ENCODE results near the gene LRRN4CL. TPM values are rescaled to one million over a fixed set of nuclear protein-coding genes. Genes with fewer than 3 reads are reported as not detected.

LRRN4CL gene
- total RNA-seq, 1 donor from 2014 or later, result 0.13 TPM

GRCh38 chr11:62727872-62728170, 38.5 kb upstream of the LRRN4CL start:
- ChIA-PET CTCF (interaction anchor here (0.6 to 1.1 kb wide), 6 partner anchors 26 to 303 kb away, joined by 3 to 4 read pairs (median 3); partner anchors contain the start of genes TUT1, WDR74 and ZBTB3), POLR2A (interaction anchor here (0.5 to 8.9 kb wide), 57 partner anchors 9 to 1498 kb away, joined by 3 to 193 read pairs (median 6); partner anchors contain the start of genes B3GAT3, BSCL2, C11orf98 and CSKMT)
- DNase-seq, result peak; percentile 67
- H3K9me3 Mint-ChIP-seq, result no peaks in the 10 kb centered on the region
- peak overlapping the region; percentile 98 for H3K4me3 Mint-ChIP-seq
- peak; percentile 58 for ATAC-seq (ENCODE audit: low read depth)
- peaks cover 64% of the 10 kb centered on the region for H3K36me3 Mint-ChIP-seq (ENCODE audit: low read depth)
- TF ChIP-seq CTCF (IDR thresholded peaks at IDR 0.05), result no peak
- no peaks in the 10 kb centered on the region for H3K27me3 Mint-ChIP-seq
- intact Hi-C loops (cut with micrococcal nuclease), result loop anchor here (1.0 to 2.0 kb wide), 13 partner anchors 19 to 153 kb away; partner anchors contain the start of genes GANAB, INTS5, TAF6L and TMEM179B
- peak overlapping the region; percentile 98 for H3K27ac Mint-ChIP-seq
- peaks cover 54% of the 10 kb centered on the region for H3K4me1 Mint-ChIP-seq

GRCh38 chr11:62727165-62727871, 38.0 kb upstream of the LRRN4CL start, which contains the start of gene HNRNPUL2:
TSS of gene HNRNPUL2 (minus strand) at chr11:62727457. CDS start at chr11:62727156, 301 bp downstream.
- no peak for TF ChIP-seq CTCF (IDR thresholded peaks at IDR 0.05)
- CTCF ChIA-PET, result interaction anchor here (0.6 to 1.1 kb wide), 5 partner anchors 26 to 302 kb away, joined by 3 to 4 read pairs (median 3); partner anchors contain the start of genes TUT1, WDR74 and ZBTB3
- peak; percentile 84 for ATAC-seq (ENCODE audit: low read depth)
- intact Hi-C loops (cut with micrococcal nuclease), result loop anchor here (1.0 to 2.0 kb wide), 7 partner anchors 18 to 136 kb away; partner anchors contain the start of genes GANAB, INTS5, TAF6L and TMEM179B
- peak; percentile 97 for DNase-seq
- Mint-ChIP-seq H3K36me3 (ENCODE audit: low read depth) (peaks cover 67% of the 10 kb centered on the region), H3K4me1 (peaks cover 55% of the 10 kb centered on the region), H3K9me3 (no peaks in the 10 kb centered on the region), H3K27ac (peak within 1 kb of the TSS; percentile 98), H3K4me3 (peak within 1 kb of the TSS; percentile 98), H3K27me3 (no peaks in the 10 kb centered on the region)
- POLR2A ChIA-PET, result interaction anchor here (0.5 to 8.9 kb wide), 56 partner anchors 8 to 1372 kb away, joined by 3 to 193 read pairs (median 6); partner anchors contain the start of genes B3GAT3, BSCL2, C11orf98 and CSKMT

- intact Hi-C loops (cut with micrococcal nuclease), result loop anchor here (1.0 to 2.0 kb wide), 7 partner anchors 18 to 136 kb away; partner anchors contain the start of genes GANAB, INTS5, TAF6L and TMEM179B
- peaks cover 72% of the 10 kb centered on the region for H3K36me3 Mint-ChIP-seq (ENCODE audit: low read depth)
Observed at GRCh38 chr11:62726915-62727164, 37.5 kb upstream of the LRRN4CL start.

GRCh38 chr11:62726156-62726914, 37.0 kb upstream of the LRRN4CL start:
- CTCF ChIA-PET, result interaction anchor here (1.5 kb wide), 1 partner anchor 134 kb away, joined by 3 read pairs; no protein-coding TSS in a partner anchor
- no peak for TF ChIP-seq CTCF (IDR thresholded peaks at IDR 0.05)
- peak overlapping the region; percentile 98 for H3K4me3 Mint-ChIP-seq

More at GRCh38 chr11:62726915-62727164, 37.5 kb upstream of the LRRN4CL start:
- no peaks in the 10 kb centered on the region for H3K9me3 Mint-ChIP-seq
- ChIA-PET CTCF (interaction anchor here (1.0 to 1.5 kb wide), 3 partner anchors 60 to 136 kb away, joined by 3 to 4 read pairs (median 3); partner anchors contain the start of gene TUT1), POLR2A (interaction anchor here (0.7 to 8.9 kb wide), 42 partner anchors 8 to 759 kb away, joined by 3 to 193 read pairs (median 7); partner anchors contain the start of genes B3GAT3, BSCL2, C11orf98 and CSKMT)
- peak overlapping the region; percentile 98 for H3K27ac Mint-ChIP-seq
- DNase-seq (no peak), ATAC-seq (ENCODE audit: low read depth) (no peak)
- H3K27me3 Mint-ChIP-seq, result no peaks in the 10 kb centered on the region
- H3K4me3 Mint-ChIP-seq, result peak overlapping the region; percentile 98
- H3K4me1 Mint-ChIP-seq, result peaks cover 55% of the 10 kb centered on the region
- TF ChIP-seq CTCF (IDR thresholded peaks at IDR 0.05), result no peak

More at GRCh38 chr11:62726156-62726914, 37.0 kb upstream of the LRRN4CL start:
- intact Hi-C loops (cut with micrococcal nuclease), result loop anchor here (2.0 kb wide), 2 partner anchors 74 to 136 kb away; partner anchors contain the start of gene INTS5
- POLR2A ChIA-PET, result interaction anchor here (0.5 to 8.9 kb wide), 31 partner anchors 10 to 183 kb away, joined by 3 to 193 read pairs (median 11); partner anchors contain the start of genes B3GAT3, BSCL2, C11orf98 and CSKMT
- Mint-ChIP-seq H3K4me1 (peaks cover 53% of the 10 kb centered on the region), H3K36me3 (ENCODE audit: low read depth) (peaks cover 75% of the 10 kb centered on the region), H3K27ac (peak overlapping the region; percentile 74), H3K27me3 (no peaks in the 10 kb centered on the region), H3K9me3 (no peaks in the 10 kb centered on the region)
- no peak for ATAC-seq (ENCODE audit: low read depth)
- DNase-seq, result no peak

Measured in activated B cell treated with CpG ODN at 0.5 μM for 24 hours (primary cell).